Thoracic aorta endothelial cell (primary cell): ENCODE results near the gene CHCHD4. TPM values are rescaled to one million over a fixed set of nuclear protein-coding genes. Genes with fewer than 3 reads are reported as not detected.

Experiments used
- total RNA-seq: library from RNA; depleted of rRNA; stranded (reverse); fragments of >200 nt; gene quantifications from 2 replicates; pipeline ENCODE4 v1.2.3, GENCODE V29; 2012

CHCHD4 gene
- 15.3 and 17.5 TPM in 2 replicates for total RNA-seq

GRCh38 chr3:14124615-14125192 lies at the start of gene CHCHD4, which contains the start of gene TMEM43:
CHCHD4 (minus strand) TSS chr3:14124870; CDS start chr3:14124676, 194 bp downstream.
TMEM43 (plus strand) TSS chr3:14125052; CDS start chr3:14125194, 142 bp downstream.

Other genes with a start within 250 kb of the CHCHD4 start
- gene WNT7A, start 244.8 kb downstream of the CHCHD4 start, total RNA-seq = not detected in 2 replicates
- gene TMEM43, start 182 bp upstream of the CHCHD4 start, total RNA-seq = 99.2 and 113 TPM in 2 replicates
- gene XPC, start 53.7 kb upstream of the CHCHD4 start, total RNA-seq = 52.0 and 70.3 TPM in 2 replicates
- 11.7 and 15.4 TPM in 2 replicates for gene LSM3, start 53.9 kb upstream of the CHCHD4 start, total RNA-seq